GM12878 (cell line): ENCODE results near the gene FNDC3B. TPM values are rescaled to one million over a fixed set of nuclear protein-coding genes. Genes with fewer than 3 reads are reported as not detected.

ENCODE experiments used
- ATAC-seq: fragments of 200-7000 bp; cut with Tn5 transposase; 3 replicates; pipeline ENCODE4 v1.9.1; 2020; ENCODE audit warnings: mild to moderate bottlenecking, moderate library complexity
- BruUV-seq: library from RNA; stranded (reverse); fragments of 400-500 nt; replicated peaks from 2 replicates; lab custom pipeline; 2021; lab: Mats Ljungman, UMichigan
- CTCF ChIA-PET: fragments of 300-600 bp; sonication (Branson Sonifier 250); formaldehyde crosslinking; extraction: SDS; loops from one replicate; lab custom pipeline; 2021; ENCODE audit warnings: inconsistent platforms; lab: Yijun Ruan, JAX
- POLR2A ChIA-PET: fragments of 350-600 bp; formaldehyde crosslinking; extraction: SDS; loops from one replicate; lab custom pipeline; 2021; ENCODE audit warnings: inconsistent platforms; lab: Charles Lee
- RAD21 ChIA-PET: fragments of 300-600 bp; sonication (Branson Sonifier 250); formaldehyde crosslinking; loops from one replicate; lab custom pipeline; 2023; ENCODE audit warnings: antibody characterized with exemption; ENCODE audit not compliant: unreplicated experiment; lab: Charles Lee
- SMC1A ChIA-PET: fragments of 300-600 bp; sonication (Branson Sonifier 250); formaldehyde crosslinking; loops from one replicate; lab custom pipeline; 2023; ENCODE audit not compliant: unreplicated experiment, uncharacterized antibody; lab: Charles Lee
- DNase-seq: peaks from one replicate; pipeline ENCODE4 v3.0.0-alpha.2; 2011; ENCODE audit warnings: low read depth, low spot score
- FAIRE-seq: peaks from 3 replicates; lab custom pipeline; 2011; peaks lifted over from hg19 to GRCh38; lab: Jason Lieb, UNC
- H2AFZ ChIP-seq: 2 replicates; pipeline ENCODE4 v1.6.0; 2011; ENCODE audit warnings: low read depth, low read length, control low read depth; ENCODE audit not compliant: control insufficient read depth
- H3K27ac ChIP-seq: 2 replicates; pipeline ENCODE4 v1.5.1; 2011; ENCODE audit warnings: control low read depth; ENCODE audit not compliant: control insufficient read depth, insufficient read depth
- H3K27me3 ChIP-seq, 2 experiments: replicated peaks in 1 of 2; 2 replicates each; pipeline versions ENCODE4 v1.6.0 to v1.6.1; 2011; ENCODE audit warnings: low read length in 1 of 2; ENCODE audit not compliant: control insufficient read depth in 2 of 2, insufficient read depth in 2 of 2
- H3K36me3 ChIP-seq, 2 experiments: 2 replicates each; pipeline ENCODE4 v1.5.1; 2011; ENCODE audit warnings: low read length in 1 of 2; ENCODE audit not compliant: control insufficient read depth in 2 of 2, insufficient read depth in 2 of 2
- H3K4me1 ChIP-seq: 2 replicates; pipeline ENCODE4 v1.6.1; 2011; ENCODE audit warnings: mild to moderate bottlenecking, low read length, moderate library complexity, mixed read lengths; ENCODE audit not compliant: control insufficient read depth, insufficient read depth
- H3K4me2 ChIP-seq: 2 replicates; pipeline ENCODE4 v1.6.0; 2011; ENCODE audit warnings: control low read depth; ENCODE audit not compliant: control insufficient read depth, insufficient read depth
- H3K4me3 ChIP-seq: fragments of 200-600 bp; sonication (generic); 2 replicates; pipeline ENCODE4 v1.5.1; 2016
- H3K79me2 ChIP-seq: 2 replicates; pipeline ENCODE4 v1.6.0; 2011; ENCODE audit warnings: low read length; ENCODE audit not compliant: control insufficient read depth, insufficient read depth
- H3K9ac ChIP-seq: 2 replicates; pipeline ENCODE4 v1.8.0; 2011; ENCODE audit warnings: low read length, control low read depth, mixed read lengths; ENCODE audit not compliant: control insufficient read depth, insufficient read depth
- H3K9me3 ChIP-seq: replicated peaks from 3 replicates; pipeline ENCODE4 v1.5.1; 2011; ENCODE audit warnings: mild to moderate bottlenecking, low read length; ENCODE audit not compliant: control insufficient read depth, insufficient read depth
- H4K20me1 ChIP-seq: 2 replicates; pipeline ENCODE4 v1.6.0; 2011; ENCODE audit not compliant: control insufficient read depth, insufficient read depth
- MEF2A ChIP-seq: IDR thresholded peaks from 2 replicates; pipeline ENCODE4 v1.6.1; 2011; ENCODE audit warnings: low read depth, mild to moderate bottlenecking, low read length, moderate library complexity; ENCODE audit not compliant: insufficient read depth
- PRDM15 ChIP-seq: fragments of 450-650 bp; formaldehyde crosslinking; IDR thresholded peaks from 2 replicates; pipeline ENCODE4 v1.4.0; 2020; ENCODE audit warnings: mild to moderate bottlenecking, moderate library complexity
- ZBED1 ChIP-seq: IDR thresholded peaks from 2 replicates; pipeline ENCODE4 v1.6.1; 2016; ENCODE audit warnings: borderline replicate concordance
- WGBS: methylation state at CpG from one replicate; pipeline ENCODE4 v1.1.6; 2016; ENCODE audit warnings: low lambda C conversion rate; ENCODE audit not compliant: insufficient replicate concordance, insufficient coverage; ENCODE audit errors: missing lambda C conversion rate; 5-methylcytosine and 5-hydroxymethylcytosine counted together
- in situ Hi-C: fragments of 300-500 bp; cut with MboI; formaldehyde crosslinking; loops from 9 replicates; pipeline ENCODE4 v1.14.3; 2018; ENCODE audit warnings: mixed read lengths
- intact Hi-C: fragments of 100-400 bp; cut with micrococcal nuclease; formaldehyde crosslinking; loops from one replicate; pipeline ENCODE4 v1.14.2; 2022; ENCODE audit not compliant: unreplicated experiment
- polyA plus RNA-seq, 11 experiments: library from polyadenylated mRNA; depleted of rRNA in 4 of 11; unstranded in 6 of 11; stranded (reverse) in 5 of 11; fragments of >200 nt; fragmentation: Nextera tagmentation in 4 of 11; fragmentation: Illumina TruSeq in 1 of 11; extraction: Ambion mirVana in 4 of 11; extraction: Trizol in 1 of 11; gene quantifications; 1 replicate in 1 of 11; 2 replicates in 10 of 11; pipeline versions ENCODE4 v1.2.1 to v1.2.3, GENCODE V29; 2011 to 2016; ENCODE audit warnings: inconsistent platforms in 2 of 11, missing spikeins in 2 of 11, low read depth in 1 of 11
- total RNA-seq, 4 experiments: library from RNA; depleted of rRNA in 3 of 4; stranded (reverse); fragments of >200 nt in 3 of 4; fragmentation: Illumina TruSeq in 1 of 4; extraction: Trizol in 1 of 4; gene quantifications; 2 replicates each; pipeline versions ENCODE4 v1.2.1 to v1.2.3, GENCODE V29; 2013 to 2021

FNDC3B gene
- total and polyA plus RNA-seq, 10 of the 15 experiments (the other 5 are each of a cell fraction or from before 2014, with no cell fraction given), result 7.9 to 35.0 (median 18.5) TPM

DNA sequence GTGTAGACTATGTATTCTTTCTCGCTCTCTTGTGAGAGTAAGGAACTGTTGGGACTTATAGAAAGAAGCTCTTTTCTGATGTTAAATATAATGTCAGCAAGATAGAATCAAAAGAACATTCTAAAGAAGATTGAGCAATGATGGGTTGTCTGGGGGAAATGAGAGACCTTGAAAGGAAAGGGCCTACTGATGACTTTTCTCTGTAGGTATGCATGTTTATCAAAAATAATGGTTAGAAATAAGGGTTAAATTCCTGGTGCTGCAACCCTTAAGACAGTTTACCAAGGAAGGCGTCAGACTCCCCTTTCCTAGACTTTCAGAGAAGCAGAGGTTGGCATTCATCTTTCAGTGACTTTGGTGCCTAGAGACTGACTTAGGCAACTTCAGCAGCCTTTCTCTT, 339.1 kb downstream of the FNDC3B start:
- Histone ChIP-seq H3K27me3 (no peaks in the 10 kb centered on the region), H2AFZ (no peak overlapping the region), H3K4me1 (no peaks in the 10 kb centered on the region), H3K4me3 (no peak overlapping the region), H3K9ac (no peak overlapping the region), H3K9me3 (no peaks in the 10 kb centered on the region; the same call in 2 of the 3 replicates), H3K4me2 (no peak overlapping the region), H3K79me2 (no peaks in the 10 kb centered on the region), H3K27ac (no peak overlapping the region), H4K20me1 (no peaks in the 10 kb centered on the region; the same call in 1 of the 2 replicates), H3K36me3 (peaks cover 8 to 16% of the 10 kb centered on the region in 2 experiments; a peak in 3 of 4 replicates)
- in situ Hi-C loops (no loop called here), intact Hi-C loops (no loop called here)
- ATAC-seq, result no peak
- DNase-seq, result no peak
- ChIA-PET RAD21 (no interaction called here), POLR2A (no interaction called here), CTCF (interaction anchor here (0.8 to 1.2 kb wide), 2 partner anchors 47 to 83 kb away, joined by 3 to 4 read pairs; no protein-coding TSS in a partner anchor), SMC1A (interaction anchor here (1.4 kb wide), 1 partner anchor 19 kb away, joined by 3 read pairs; no protein-coding TSS in a partner anchor)
- no peak for TF ChIP-seq MEF2A
- no peak for TF ChIP-seq PRDM15 (CRISPR knock-in tag)
- TF ChIP-seq ZBED1, result no peak
- BruUV-seq, result no TSS peak
- 92% methylated on average over 2 of the region's 2 CpGs for WGBS
- FAIRE-seq, result no peak
